Stimulated activated CD4-positive, alpha-beta T cell treated with anti-CD3 and anti-CD28 coated beads, Interleukin-15, amount 100 ng/mL, for 48 hours (primary cell): Measurements from ENCODE around the gene RHPN2.

Experiments
- DNase-seq, 2 donors: peaks; one replicate each; pipeline ENCODE4 v3.0.0-alpha.2; 2020; ENCODE audit warnings: low read depth in 2 of 2

RHPN2 gene

DNA sequence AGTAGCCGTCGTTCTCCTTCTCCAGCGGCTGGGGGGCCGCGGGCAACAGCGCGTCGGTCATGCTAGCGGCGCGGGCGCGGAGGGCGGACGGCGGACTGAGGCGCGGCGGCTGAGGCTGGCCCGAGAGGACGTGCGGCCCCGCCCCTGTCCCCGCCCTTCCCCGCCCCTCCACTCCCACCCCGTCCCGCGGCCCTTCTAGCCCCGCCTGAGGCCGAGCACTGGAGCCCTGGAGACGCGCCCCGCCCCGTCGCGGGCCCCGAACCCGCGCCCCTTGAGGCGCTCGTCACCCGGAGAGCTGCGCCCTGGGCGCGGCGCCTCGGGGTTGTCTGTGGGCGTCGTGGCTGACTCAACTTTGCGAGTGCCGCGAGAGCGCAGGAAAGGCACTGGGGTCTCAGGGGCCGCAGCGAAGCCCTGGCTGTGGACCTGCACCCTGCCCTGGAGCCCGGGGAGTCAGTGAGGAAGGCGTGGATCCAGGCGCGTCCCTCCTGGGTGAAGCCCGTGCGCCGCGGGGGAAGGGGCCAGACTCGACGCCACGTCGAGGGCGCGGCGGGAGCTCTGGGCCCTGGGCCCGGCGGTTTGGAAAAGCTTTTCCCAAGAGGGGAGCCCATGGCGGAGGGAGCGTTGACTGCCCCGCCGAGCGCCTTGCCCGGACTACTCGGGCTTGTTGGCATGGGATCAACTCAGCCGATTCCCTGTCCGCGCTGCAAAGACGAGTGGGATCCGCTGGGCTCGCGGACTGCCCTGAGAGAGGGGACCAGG is at the start of gene RHPN2:
Gene RHPN2, minus strand, starts transcription at position 97 of the 759 bp plus-strand sequence. Its CDS starts 36 bp downstream, at position 61.
- DNase-seq = peak; percentile 45 to 51

DNA sequence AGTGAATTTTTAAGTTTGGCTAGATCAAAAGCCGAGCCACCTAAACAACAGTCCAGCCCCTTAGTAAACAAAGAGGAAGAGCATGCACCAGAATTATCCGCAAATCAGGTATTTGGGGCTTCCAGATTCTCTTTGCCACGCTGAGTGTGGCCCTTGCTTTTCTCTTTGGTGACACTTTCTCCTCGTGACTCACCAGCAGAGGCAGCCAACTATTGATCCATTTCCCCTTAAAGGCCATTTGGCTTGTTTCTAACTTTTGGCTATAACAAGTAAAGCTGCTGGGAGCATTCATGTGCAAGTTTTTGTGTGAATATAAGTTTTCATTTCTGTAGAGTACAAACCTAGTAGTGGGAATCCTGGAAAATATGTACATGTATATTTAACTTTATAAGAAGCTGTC is 49.6 kb upstream of the RHPN2 start:
- no peak for DNase-seq

DNA sequence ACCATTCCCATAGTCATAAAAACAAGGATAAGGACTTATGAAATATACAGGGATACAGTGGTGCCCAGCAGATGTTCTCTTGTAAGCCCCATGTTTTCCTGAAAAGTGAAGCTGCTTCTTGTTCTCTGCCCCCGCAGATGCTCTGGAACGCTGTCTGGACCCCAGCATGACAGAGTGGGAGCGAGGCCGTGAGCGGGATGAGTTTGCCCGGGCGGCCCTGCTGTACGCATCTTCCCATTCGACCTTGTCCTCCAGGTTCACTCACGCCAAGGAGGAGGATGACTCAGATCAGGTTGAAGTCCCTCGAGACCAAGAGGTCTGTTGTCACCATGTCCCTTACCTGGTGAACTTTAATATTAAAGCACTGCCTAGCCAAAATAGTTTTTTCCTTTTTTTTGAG is 46.9 kb upstream of the RHPN2 start:
- no peak for DNase-seq

DNA sequence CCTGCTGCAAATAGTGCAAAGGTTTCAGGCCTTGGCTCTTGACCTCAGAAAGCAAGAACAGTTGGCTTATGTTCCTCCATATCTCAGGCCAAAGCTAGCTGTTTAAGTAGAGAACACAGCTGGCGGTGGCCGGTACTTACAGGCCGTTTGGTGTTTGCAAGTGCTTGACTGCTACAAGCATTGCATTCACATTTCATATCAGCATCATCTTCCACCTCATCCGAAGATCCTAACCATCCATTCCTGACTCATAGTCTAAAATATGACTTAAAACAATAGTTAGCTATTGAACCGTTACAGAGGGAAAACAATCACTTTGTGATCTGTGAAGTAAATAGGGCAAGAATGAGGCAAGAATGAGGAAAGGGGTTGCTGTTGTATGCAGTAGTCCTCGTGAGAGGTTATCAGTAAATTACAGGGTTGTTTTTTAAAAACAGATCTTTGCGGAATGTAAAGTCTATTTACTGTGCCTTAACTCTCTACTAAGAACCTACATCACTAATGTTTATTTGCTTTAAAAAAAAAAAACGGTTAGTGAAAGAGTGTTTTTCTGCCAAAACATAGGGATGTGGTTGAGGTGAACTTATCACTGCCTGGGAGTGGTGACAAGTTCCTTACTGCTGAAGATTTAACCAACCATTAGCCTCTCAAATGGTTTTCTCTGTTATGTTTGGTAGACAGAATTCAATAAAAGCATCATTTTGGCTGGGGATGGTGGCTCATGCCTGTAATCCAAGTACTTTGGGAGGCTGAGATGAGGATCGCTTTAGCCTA is 45.6 kb upstream of the RHPN2 start:
- no peak for DNase-seq

DNA sequence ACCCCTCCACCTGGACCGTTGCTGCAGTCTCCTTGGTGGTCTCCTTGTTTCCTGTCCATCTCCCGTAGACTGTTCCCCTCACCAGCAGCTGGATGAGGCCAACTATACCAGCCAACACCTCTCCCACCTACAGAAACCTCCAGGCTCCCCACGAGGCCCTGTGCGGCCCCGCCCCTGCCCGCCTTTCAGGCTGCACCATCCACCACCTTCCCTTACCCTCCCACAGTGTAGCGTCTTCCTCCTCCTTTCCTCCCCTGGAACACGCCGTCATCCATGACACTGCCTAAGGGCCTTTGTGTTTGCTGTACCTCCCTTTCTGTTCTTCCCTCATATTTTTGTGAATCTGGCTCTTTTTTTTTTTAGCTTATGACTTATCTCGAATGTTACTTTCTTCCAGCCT is 43.5 kb upstream of the RHPN2 start:
- no peak for DNase-seq

DNA sequence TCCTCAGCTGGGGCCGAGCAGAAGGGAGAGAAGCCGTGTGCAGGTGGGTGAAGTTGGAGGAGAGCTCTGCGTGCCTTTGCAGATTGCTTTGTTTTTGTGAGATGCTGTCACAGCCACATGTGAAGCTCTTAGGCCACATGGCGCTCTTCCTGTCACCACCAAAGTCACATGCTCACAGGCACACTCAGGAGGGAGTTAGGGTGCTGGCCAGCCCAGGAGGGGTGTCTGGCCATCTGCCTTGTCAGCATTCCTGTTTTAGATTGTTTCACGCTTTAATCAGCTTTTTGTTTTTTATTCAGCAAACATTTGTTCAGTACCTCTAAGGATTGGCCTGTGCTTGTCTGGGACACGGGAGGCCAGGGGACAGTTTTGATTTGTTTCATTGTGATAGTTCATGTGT is 38.2 kb upstream of the RHPN2 start:
- DNase-seq = no peak

DNA sequence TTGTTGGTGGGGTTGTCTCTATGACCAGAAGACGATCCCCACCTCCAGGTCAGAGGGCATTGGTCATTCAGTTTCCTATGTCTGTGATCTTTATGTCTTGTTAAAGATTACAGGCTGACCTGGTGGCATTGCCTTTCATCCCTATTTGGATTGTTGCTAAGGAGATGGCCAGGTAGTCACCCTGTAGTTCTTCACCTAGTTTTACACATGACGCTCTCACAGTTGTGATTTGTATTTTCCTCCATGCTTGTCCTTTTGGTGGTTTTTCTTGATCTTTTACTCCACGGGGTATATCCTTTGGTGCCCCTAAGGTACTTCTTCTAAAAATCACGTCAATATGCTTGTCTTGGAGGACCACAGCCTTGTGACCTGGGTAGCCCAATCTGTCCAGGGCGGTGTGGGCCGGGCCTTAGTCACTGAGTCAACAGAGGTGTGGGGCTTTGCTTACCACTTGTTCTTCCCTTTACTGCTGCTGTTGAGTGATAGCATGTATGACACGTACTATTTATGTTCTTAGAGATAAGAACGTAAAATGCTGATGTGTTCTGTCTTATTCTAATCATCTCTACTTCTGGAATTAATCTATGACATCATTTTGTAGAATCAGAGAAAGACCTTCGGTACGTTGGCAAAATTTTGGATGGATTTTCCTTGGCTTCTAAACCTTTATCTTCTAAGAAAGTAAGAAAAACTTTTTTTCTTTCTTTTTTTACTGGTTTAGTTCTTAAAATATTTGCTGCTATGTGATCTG is 36.4 kb upstream of the RHPN2 start:
- DNase-seq = no peak

DNA sequence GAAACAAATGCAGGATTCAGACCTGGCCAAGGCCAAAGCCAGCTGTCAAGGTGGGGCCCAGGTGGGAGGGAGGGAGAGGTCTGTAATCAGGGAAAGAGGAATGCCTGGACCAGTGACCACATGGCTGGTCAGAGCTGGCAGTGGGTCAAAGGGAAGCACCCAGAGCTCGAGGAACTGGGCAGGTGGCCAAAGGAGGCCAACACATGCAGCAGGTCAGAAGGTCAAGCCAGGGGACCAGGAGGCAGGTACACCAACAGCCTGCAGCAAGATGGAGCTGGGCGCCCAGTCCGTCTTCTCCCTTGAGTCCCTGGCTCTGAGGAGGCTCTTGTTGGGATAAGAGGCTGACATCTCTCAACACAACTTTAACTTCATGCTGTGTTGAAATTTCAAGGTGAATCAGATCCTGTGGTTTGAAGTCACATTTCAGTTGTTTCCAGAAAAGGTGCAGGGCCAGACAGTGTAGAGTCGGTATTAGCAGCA is 33.4 kb upstream of the RHPN2 start:
- no peak for DNase-seq

DNA sequence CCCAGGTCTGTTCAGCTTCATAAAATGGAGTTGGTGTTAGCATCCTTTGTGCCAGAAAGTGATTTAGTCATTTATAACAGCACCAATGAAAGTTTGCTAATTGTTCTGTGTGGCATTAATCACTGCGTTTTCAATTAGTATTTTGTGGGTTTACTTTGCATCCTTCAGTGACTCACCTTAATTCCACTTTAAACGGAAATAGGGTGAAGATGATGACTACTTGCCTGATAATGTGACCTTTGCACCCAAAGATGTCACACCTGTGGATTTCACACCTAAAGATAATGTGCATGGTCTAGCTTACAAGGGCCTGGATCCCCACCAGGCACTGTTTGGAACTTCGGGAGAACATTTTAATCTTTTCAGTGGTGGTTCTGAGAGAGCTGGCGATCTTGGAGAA is 31.3 kb upstream of the RHPN2 start:
- no peak for DNase-seq

DNA sequence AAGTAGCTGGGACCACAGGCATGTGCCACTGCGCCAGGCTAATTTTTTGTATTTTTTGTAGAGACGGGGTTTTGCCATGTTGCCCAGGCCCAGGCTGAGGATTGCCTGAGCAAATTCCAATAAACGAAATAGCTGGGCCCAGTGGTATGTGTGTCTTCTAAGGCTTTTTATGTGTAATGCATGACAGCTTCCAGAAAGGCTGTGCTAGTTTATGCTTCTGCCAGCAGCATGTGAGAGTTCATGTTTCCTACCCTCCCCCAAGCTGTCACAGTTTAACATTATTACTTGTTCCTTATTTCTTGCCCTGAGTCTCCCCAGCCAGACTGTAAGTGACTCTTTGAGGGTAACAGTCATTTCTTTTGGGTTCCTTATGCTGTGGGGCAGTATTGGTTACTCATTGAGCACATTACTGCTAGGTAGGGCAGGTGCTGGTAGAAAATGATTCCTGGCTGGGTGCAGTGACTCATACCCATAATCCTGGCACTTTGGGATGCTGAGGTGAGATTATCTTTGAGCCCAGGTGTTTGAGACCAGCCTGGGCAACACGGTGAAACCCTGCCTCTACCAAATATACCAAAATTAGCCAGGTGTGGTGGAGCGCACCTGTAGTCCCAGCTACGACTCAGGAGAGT is 29.9 kb upstream of the RHPN2 start:
- DNase-seq = no peak

DNA sequence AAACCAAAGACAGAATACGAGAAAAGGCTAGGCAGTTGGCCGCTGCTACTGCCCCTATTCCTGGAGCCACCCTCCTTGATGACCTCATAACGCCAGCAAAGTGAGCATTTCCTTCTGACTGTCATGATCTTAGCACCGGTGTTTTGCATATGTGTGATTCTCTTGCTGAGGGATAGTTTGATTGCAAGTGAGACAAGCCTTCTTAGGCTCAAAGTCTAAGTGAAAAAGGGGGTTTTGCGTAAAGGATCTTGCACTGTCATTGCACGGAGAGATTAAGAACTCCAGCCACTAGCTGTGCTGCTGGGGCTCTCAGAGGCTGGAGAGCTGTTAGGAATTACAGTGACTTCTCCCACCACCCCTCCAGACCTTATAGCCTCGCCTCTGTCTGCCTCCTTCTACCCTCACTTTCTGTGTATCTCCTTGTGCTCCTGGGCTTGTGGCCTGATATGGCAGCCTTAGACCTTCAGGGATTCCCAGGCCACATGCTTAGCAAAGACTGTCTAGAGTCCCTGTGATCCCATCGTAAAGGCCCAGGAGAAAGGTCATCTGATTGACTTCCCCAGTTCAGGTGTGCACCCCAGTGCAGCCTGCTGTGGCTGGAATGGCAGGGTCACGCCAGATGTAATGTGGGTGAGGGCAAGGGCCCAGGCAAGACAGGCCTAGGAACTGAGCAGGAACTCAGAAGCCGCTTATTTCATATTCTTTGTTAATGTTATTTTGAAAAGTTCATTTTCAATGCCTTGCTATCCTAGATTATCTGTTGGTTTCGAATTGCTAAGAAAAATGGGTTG is 28.9 kb upstream of the RHPN2 start:
- DNase-seq = no peak

DNA sequence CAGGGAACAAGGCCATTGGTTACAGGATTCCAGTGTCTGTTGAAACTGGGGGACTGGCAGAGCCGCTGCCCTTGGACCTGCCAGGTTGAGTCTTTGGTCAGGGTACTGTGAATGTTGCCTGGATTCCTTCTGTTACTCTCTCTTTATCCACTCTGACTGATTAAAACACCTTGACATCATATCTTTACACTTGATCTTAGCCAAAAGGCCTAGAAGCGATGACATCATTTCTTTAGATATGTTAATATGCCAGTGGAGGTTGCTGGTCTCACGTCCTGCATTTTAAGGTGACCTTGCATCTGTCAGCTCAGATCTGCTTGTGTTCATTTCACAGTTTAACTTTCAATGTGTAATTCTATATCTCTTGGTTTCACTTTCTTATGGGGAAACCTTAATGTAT is 25.5 kb upstream of the RHPN2 start:
- no peak for DNase-seq

DNA sequence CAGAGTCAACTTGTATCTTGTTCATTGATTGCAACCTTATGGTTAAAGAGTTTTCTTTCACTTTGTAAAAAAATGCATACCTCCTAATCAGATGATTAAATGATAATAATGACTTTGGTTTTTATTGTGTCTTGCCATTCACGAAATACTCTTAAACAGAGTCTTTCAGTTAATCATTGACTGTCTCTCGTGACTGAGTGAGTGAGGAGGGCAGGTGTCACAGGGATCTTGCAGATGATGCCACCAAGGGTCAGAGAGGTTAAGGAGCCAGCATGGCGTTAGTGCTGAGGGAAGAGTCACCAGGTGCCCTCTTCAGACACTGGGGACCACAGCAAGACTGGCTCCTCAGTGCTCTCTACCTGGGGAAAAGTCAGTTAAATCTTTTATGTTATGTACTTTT is 24.3 kb upstream of the RHPN2 start:
- no peak for DNase-seq

DNA sequence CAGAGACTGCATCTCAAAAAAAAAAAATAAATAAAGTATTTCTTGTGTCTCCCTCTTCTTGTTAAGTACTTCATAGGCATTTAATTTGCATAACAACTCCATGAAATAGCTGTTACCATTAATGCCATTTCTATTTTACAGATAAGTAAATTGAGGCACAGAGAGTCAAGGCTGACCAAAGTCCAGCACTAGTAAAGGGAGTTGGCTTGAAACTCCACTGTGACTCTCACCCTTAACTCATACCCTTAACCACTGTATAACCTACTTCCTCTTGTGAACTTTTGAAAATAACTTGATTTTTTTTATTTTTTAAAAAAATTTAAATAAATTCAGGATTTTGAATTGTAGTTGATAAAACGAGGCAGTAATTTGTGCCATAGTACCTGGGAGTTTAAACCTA is 22.3 kb upstream of the RHPN2 start:
- no peak for DNase-seq

DNA sequence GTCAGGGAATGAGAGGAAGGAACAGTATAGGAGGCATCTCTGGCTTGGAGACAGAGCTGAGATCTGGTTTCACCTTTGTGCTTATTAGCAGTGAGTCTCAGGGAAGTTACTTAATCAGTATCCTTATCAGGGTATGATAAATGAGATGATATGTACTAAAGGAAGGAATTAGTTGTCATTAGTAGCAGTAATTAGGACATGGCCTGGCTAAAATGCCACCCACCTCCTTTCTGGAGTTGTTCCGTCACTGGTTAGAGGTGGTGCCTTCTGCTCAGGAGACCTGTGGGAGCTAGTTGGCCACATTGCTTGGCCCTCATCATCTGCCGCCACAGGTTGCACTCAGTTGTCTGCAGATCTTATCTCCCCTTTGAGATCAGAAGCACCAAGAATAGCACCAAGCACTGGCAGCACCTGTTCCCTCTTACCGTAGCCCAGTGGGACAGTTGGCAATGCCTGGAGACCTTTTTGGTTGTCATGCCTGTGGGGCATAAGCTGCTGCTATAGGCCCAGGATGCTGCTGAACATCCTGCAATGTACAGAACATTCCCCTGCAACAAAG is 21.0 kb upstream of the RHPN2 start:
- DNase-seq = no peak

DNA sequence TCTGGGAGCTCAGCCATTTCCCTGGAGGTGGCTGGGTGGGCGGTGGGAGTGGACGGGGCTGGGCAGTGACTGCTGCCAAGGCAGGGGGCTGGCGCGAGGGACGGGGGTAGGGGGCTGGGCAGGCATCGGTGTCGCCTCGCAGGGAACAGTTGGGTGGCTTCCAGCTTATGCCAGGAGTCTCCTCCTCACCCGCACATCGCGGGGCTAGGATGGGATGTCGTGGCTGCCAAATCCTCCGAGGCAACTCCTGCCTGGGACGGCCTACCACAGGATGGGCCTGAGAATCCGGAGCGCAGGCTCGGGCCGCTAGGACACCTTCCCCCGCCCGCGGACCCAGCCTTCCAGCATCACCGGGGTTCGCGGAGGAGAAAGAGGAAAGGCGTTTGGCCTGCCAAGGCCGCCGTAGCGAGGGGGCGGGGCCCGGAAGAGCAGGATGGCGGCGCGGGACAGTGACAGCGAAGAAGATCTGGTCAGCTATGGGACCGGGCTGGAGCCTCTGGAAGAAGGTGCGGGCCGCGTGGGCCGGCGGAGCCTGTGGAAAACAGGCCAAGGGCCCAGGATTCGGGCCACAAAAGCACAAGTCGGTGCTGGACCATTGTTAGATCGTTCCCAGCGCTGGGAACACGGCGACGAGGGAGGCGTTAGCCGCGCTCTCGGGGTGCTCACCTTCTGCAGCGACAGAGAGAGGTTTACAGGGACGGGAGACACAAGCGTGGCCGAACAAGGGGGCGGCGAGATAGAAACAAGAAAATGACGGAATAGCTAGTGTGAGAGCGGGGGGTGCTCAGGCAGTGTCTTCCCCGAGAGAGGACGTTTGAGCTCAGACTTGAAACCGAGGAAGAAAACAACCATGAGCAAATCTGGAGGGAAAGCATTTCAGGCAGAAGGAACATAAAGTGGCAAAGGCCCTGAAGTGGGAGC is 16.3 kb upstream of the RHPN2 start, which contains the start of gene GPATCH1:
Gene GPATCH1, plus strand, starts transcription at position 421 of the 921 bp plus-strand sequence. Its CDS starts 13 bp downstream, at position 434.
- DNase-seq = peak; percentile 72 to 82

DNA sequence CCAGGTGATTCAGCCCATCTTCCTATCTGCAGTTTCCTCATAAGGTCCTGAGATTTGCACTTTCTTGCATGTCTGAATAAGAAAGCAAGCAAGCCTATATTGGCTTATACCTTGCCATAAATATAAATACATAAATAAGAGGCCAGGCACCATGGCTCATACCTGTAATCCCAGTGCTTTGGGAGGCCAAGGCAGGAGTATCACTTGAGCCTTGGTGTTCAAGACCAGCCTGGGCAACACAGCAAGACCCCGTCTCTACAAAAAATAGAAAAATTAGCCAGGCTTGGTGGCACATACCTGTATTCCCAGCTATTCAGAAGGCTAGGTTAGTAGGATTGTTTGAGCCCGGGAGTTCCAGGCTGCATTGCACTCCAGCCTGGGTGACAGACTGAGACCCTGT is 10.8 kb upstream of the RHPN2 start:
- no peak for DNase-seq

DNA sequence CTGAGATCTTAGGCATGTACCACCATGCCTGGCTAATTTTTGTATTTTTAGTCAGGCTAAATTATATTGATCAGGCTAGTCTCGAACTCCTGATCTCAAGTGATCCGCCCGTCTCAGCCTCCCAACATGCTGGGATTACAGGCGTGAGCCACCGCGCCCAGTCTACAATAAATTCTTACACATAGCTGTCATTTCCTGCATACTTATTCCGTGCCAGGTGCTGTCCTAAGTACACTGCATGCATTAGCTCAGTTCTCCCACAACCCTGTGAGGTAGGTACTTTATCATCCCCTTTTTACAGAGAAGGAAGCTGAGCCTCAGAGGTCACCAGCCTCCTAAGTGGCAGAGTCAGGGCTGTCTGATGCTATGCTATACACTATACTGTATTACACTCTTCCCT is 7.2 kb upstream of the RHPN2 start:
- no peak for DNase-seq

DNA sequence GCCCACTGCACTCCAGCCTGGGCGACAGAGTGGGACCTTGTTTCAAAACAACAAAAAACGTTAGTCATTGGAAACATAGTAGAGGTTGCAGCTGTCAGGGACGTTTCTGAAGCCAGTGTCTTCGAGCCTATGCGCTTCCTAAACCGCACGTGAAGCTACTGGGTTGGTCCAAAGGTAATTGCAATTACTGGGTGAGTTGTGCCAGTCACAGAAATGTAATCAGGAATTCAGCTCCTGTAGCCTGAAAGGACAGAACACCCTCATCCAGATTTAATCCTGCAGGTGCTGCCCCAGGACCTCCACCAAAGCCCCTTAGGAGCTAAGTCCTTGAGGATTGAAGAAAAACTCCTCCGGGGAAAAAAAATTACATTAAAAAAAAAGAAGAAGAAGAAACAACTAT is 2.4 kb upstream of the RHPN2 start:
- no peak for DNase-seq

DNA sequence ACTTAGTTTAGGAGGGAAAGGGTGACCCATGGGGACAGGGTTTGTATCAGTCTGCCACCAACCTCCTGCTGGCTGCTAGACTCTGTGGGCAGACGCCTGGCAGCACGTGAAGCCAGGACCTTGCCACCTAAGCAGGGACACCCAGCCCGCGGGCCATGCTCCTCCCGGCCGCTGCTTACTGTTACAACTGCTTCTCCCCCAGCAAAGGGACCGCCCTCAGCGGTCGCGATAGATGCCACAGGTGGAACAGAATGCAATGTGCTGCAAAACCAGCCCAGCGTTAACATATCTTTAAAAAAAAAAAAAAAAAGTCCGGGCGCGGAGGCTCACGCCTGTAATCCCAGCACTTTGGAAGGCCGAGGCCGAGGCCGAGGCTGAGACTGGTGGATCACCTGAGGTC is 1.9 kb upstream of the RHPN2 start:
- DNase-seq = no peak
